ENCODE data around the gene QSER1. TPM values are rescaled to one million over a fixed set of nuclear protein-coding genes. Genes with fewer than 3 reads are reported as not detected.

Gene QSER1
- total RNA-seq, 1 experiment from 2014 or later: 74.0 TPM

DNA sequence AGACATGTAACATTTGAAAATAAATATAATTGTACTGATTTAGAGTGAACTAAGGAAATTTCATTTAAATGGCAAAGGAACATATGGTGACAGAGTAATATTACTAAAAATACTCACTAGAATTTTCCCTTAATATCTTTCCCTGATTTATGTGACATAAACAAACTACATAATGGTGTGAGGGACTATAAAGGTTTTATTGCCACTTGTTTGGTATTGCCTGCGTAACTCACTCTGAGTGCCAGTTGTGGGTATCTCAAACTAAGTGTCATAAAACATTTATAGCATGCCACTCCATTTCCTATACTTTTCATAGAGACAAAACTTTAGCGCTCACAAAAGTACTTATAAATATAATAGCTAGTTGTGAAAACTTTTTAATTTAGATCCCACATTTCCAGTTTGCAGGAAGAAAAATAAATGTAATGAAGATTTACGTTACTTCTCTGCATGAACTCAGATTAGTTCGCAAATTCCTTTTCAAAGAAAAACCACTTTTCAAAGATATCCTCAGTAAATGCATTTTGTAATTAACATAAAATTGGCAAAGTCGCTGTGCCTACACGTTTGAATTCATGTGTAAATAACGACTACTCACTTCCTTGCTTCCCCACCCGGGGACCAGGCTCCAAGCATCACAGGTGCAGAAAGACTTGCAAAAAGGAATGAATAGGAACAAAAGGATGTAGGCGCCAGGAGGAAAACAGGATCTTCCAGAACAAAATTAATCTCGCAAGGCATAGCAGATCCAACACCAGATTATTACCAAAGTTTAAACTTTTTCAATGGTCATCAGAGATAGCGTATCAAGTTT is 1.6 kb upstream of the QSER1 start:
- Mint-ChIP-seq H3K36me3 (peaks cover 33% of the 10 kb centered on the region), H3K4me1 (peaks cover 39% of the 10 kb centered on the region), H3K4me3 (peak overlapping the region; percentile 83), H3K27me3 (ENCODE audit: low read depth) (no peaks in the 10 kb centered on the region), H3K9me3 (peaks cover 21% of the 10 kb centered on the region), H3K27ac (peak overlapping the region; percentile 97)
- DNase-seq (ENCODE audit: low spot score) (peak; percentile 46), ATAC-seq (peak; percentile 9; the same call in 1 of the 2 replicates)
- TF ChIP-seq ZNF423 (CRISPR knock-in tag; IDR thresholded peaks at IDR 0.05) (no peak), ETV6 (CRISPR knock-in tag; IDR thresholded peaks at IDR 0.05) (peak; percentile 69), TEAD1 (CRISPR knock-in tag; IDR thresholded peaks at IDR 0.05) (peak; percentile 58; the same call in 1 of the 2 replicates), FOXK1 (CRISPR knock-in tag; IDR thresholded peaks at IDR 0.05) (0 out of 2 replicates have a peak, but pooled peaks have one; percentile 27)
- TF ChIP-seq, protein P1, sequence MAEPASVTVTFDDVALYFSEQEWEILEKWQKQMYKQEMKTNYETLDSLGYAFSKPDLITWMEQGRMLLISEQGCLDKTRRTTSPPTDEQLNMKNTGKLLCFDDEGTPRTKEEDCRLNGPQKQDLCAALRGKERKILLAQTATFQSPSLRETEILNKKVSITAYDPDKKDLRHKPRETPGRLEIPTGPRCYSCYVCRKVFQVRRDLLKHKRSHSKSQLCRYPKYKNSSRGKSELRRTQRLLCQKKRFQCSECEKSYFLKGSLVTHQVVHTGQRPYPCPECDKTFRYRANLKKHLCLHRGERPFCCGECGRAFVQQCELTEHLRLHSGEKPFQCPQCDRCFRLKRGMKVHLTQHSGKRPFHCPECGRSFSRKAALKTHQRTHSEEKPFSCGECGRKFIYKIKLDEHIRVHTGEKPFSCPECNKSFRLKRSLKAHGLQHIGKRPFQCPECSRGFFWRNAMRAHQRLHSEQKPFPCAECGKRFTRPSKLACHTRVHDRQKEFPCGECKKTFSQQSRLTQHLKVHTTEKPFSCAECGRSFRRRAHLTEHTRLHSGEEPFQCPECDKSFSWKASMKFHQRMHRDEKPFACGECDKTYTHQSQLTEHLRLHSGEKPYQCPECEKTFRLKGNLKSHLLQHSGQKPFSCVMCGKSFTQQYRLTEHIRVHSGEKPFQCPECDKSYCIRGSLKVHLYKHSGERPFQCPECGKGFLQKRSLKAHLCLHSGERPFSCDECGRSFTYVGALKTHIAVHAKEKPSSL (CRISPR knock-in tag; conservative IDR thresholded peaks at IDR 0.05): no peak
- TF ChIP-seq, protein P2, sequence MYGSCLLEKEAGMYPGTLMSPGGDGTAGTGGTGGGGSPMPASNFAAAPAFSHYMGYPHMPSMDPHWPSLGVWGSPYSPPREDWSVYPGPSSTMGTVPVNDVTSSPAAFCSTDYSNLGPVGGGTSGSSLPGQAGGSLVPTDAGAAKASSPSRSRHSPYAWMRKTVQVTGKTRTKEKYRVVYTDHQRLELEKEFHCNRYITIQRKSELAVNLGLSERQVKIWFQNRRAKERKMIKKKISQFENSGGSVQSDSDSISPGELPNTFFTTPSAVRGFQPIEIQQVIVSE (CRISPR knock-in tag; IDR thresholded peaks at IDR 0.05; ENCODE audit: borderline replicate concordance): no peak
- POLR2A ChIA-PET: interaction anchor here (0.6 kb wide), 1 partner anchor 89 kb away, joined by 4 read pairs; no protein-coding TSS in a partner anchor
- CTCF ChIA-PET: no interaction called here

DNA sequence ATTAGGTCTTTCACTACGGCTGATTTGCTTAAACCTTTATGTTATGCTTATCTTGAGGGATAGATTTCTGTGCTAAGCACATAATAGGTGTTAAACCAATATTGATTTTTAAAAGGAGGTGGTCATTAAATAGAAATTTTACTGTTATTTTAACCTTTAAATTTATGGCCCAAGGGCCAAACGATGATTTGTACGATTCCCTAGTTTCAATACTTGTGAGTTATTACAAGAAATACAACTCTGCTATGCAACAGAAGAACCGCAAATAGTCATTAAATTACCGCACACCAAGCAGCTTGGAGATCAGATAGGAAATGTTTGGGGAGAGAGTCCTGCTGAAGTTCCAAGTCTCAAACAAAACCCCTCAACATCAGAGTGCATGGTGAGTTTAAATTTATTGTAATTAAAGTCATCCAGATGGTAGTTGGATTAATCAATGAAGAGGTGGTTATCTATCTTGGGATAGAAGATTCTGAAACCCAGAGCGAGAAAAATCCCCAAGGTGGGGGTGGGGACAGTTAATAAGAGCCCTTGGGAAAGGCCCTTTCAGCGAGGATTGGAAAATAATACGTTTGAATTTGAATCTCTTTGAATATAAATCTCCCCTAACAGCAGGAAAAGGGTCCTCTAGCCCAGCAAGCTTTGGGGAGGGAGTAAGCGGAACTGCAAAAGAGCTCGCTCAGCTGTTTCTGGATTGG is 805 bp upstream of the QSER1 start:
- ChIA-PET CTCF (interaction anchor here (1.0 to 2.0 kb wide), 4 partner anchors 13 to 124 kb away, joined by 3 to 8 read pairs (median 4); partner anchors contain the start of gene DEPDC7), POLR2A (interaction anchor here (0.6 to 1.6 kb wide), 4 partner anchors 11 to 148 kb away, joined by 3 to 7 read pairs (median 4); partner anchors contain the start of gene TCP11L1)
- DNase-seq (ENCODE audit: low spot score): no peak
- peak overlapping the region; percentile 83 for H3K4me3 Mint-ChIP-seq
- H3K27me3 Mint-ChIP-seq (ENCODE audit: low read depth): no peaks in the 10 kb centered on the region
- peak overlapping the region; percentile 97 for H3K27ac Mint-ChIP-seq
- no peak for ATAC-seq
- H3K4me1 Mint-ChIP-seq: peaks cover 40% of the 10 kb centered on the region
- H3K9me3 Mint-ChIP-seq: peaks cover 21% of the 10 kb centered on the region
- H3K36me3 Mint-ChIP-seq: peaks cover 35% of the 10 kb centered on the region
- TF ChIP-seq, protein P3, sequence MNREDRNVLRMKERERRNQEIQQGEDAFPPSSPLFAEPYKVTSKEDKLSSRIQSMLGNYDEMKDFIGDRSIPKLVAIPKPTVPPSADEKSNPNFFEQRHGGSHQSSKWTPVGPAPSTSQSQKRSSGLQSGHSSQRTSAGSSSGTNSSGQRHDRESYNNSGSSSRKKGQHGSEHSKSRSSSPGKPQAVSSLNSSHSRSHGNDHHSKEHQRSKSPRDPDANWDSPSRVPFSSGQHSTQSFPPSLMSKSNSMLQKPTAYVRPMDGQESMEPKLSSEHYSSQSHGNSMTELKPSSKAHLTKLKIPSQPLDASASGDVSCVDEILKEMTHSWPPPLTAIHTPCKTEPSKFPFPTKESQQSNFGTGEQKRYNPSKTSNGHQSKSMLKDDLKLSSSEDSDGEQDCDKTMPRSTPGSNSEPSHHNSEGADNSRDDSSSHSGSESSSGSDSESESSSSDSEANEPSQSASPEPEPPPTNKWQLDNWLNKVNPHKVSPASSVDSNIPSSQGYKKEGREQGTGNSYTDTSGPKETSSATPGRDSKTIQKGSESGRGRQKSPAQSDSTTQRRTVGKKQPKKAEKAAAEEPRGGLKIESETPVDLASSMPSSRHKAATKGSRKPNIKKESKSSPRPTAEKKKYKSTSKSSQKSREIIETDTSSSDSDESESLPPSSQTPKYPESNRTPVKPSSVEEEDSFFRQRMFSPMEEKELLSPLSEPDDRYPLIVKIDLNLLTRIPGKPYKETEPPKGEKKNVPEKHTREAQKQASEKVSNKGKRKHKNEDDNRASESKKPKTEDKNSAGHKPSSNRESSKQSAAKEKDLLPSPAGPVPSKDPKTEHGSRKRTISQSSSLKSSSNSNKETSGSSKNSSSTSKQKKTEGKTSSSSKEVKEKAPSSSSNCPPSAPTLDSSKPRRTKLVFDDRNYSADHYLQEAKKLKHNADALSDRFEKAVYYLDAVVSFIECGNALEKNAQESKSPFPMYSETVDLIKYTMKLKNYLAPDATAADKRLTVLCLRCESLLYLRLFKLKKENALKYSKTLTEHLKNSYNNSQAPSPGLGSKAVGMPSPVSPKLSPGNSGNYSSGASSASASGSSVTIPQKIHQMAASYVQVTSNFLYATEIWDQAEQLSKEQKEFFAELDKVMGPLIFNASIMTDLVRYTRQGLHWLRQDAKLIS (CRISPR knock-in tag; IDR thresholded peaks at IDR 0.05; ENCODE audit: borderline replicate concordance): 0 out of 2 replicates have a peak, but pooled peaks have one; percentile 29
- TF ChIP-seq HMGA2 (CRISPR knock-in tag; IDR thresholded peaks at IDR 0.05): 0 out of 2 replicates have a peak, but pooled peaks have one; percentile 12
- TF ChIP-seq, protein P4, sequence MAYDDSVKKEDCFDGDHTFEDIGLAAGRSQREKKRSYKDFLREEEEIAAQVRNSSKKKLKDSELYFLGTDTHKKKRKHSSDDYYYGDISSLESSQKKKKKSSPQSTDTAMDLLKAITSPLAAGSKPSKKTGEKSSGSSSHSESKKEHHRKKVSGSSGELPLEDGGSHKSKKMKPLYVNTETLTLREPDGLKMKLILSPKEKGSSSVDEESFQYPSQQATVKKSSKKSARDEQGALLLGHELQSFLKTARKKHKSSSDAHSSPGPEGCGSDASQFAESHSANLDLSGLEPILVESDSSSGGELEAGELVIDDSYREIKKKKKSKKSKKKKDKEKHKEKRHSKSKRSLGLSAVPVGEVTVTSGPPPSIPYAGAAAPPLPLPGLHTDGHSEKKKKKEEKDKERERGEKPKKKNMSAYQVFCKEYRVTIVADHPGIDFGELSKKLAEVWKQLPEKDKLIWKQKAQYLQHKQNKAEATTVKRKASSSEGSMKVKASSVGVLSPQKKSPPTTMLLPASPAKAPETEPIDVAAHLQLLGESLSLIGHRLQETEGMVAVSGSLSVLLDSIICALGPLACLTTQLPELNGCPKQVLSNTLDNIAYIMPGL (CRISPR knock-in tag; IDR thresholded peaks at IDR 0.05): no peak

DNA sequence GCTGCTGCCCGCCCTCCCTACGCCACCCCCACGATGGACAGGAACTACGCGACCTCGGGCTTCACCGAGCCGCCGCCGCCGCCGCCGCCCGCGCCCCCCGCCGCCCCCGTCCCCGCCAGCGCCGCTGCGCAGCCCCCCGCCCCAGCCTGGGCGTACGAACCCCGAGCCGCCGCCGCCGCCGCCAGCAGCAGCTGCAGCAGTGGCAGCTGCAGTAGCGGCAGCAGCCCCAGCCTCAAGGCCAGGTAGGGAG is 407 bp downstream of the QSER1 start:
- H3K36me3 Mint-ChIP-seq: peaks cover 34% of the 10 kb centered on the region
- peaks cover 15% of the 10 kb centered on the region for H3K9me3 Mint-ChIP-seq
- H3K27me3 Mint-ChIP-seq (ENCODE audit: low read depth): no peaks in the 10 kb centered on the region
- ATAC-seq: no peak
- ChIA-PET CTCF (interaction anchor here (1.1 to 2.5 kb wide), 7 partner anchors 9 to 146 kb away, joined by 3 to 8 read pairs (median 5); partner anchors contain the start of genes DEPDC7 and TCP11L1), POLR2A (interaction anchor here (1.6 kb wide), 1 partner anchor 146 kb away, joined by 7 read pairs; the partner anchor contains the start of gene TCP11L1)
- DNase-seq (ENCODE audit: low spot score): no peak
- H3K4me1 Mint-ChIP-seq: peaks cover 52% of the 10 kb centered on the region
- H3K4me3 Mint-ChIP-seq: peak overlapping the region; percentile 89
- no peak overlapping the region for H3K27ac Mint-ChIP-seq
- no peak for TF ChIP-seq SOX15 (CRISPR knock-in tag; IDR thresholded peaks at IDR 0.05)
- TF ChIP-seq, protein P5, sequence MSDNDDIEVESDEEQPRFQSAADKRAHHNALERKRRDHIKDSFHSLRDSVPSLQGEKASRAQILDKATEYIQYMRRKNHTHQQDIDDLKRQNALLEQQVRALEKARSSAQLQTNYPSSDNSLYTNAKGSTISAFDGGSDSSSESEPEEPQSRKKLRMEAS (CRISPR knock-in tag; IDR thresholded peaks at IDR 0.05): no peak
- TF ChIP-seq, protein P6, sequence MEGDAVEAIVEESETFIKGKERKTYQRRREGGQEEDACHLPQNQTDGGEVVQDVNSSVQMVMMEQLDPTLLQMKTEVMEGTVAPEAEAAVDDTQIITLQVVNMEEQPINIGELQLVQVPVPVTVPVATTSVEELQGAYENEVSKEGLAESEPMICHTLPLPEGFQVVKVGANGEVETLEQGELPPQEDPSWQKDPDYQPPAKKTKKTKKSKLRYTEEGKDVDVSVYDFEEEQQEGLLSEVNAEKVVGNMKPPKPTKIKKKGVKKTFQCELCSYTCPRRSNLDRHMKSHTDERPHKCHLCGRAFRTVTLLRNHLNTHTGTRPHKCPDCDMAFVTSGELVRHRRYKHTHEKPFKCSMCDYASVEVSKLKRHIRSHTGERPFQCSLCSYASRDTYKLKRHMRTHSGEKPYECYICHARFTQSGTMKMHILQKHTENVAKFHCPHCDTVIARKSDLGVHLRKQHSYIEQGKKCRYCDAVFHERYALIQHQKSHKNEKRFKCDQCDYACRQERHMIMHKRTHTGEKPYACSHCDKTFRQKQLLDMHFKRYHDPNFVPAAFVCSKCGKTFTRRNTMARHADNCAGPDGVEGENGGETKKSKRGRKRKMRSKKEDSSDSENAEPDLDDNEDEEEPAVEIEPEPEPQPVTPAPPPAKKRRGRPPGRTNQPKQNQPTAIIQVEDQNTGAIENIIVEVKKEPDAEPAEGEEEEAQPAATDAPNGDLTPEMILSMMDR (IDR thresholded peaks at IDR 0.05): no peak
- TF ChIP-seq ZNF416 (CRISPR knock-in tag; IDR thresholded peaks at IDR 0.05): no peak
- TF ChIP-seq, protein P7, sequence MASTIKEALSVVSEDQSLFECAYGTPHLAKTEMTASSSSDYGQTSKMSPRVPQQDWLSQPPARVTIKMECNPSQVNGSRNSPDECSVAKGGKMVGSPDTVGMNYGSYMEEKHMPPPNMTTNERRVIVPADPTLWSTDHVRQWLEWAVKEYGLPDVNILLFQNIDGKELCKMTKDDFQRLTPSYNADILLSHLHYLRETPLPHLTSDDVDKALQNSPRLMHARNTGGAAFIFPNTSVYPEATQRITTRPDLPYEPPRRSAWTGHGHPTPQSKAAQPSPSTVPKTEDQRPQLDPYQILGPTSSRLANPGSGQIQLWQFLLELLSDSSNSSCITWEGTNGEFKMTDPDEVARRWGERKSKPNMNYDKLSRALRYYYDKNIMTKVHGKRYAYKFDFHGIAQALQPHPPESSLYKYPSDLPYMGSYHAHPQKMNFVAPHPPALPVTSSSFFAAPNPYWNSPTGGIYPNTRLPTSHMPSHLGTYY (CRISPR knock-in tag; IDR thresholded peaks at IDR 0.05): no peak
